CD14-positive monocyte (primary cell): Measurements from ENCODE around the gene VSIG10L. TPM values are rescaled to one million over a fixed set of nuclear protein-coding genes. Genes with fewer than 3 reads are reported as not detected.

Experiments
- DNase-seq, 3 donors: peaks; one replicate each; pipeline ENCODE4 v3.0.0-alpha.2; 2011 to 2022
- H2AFZ ChIP-seq: 2 replicates; pipeline ENCODE4 v1.6.0; 2012; ENCODE audit warnings: mild to moderate bottlenecking, low read depth, low read length, inconsistent platforms; ENCODE audit not compliant: insufficient read depth, poor library complexity, severe bottlenecking
- H3K27ac ChIP-seq, 2 donors: 1 replicate in 1 of 2; 2 replicates in 1 of 2; pipeline ENCODE4 v1.5.1; 2012 to 2013; ENCODE audit warnings: low read length in 2 of 2, control low read depth in 1 of 2, inconsistent platforms in 1 of 2, low read depth in 1 of 2, mild to moderate bottlenecking in 1 of 2
- H3K27me3 ChIP-seq, 2 donors: one replicate each; pipeline versions ENCODE4 v1.6.0 to v1.6.1; 2011 to 2013; ENCODE audit warnings: low read length in 2 of 2; ENCODE audit not compliant: control insufficient read depth in 2 of 2, insufficient read depth in 2 of 2
- H3K36me3 ChIP-seq, 2 donors: replicated peaks in 1 of 2; 1 replicate in 1 of 2; 2 replicates in 1 of 2; pipeline versions ENCODE4 v1.5.1 to v1.6.1; 2012 to 2013; ENCODE audit warnings: low read length in 2 of 2, control low read depth in 1 of 2, inconsistent platforms in 1 of 2, mild to moderate bottlenecking in 1 of 2; ENCODE audit not compliant: insufficient read depth in 2 of 2, control insufficient read depth in 1 of 2
- H3K4me1 ChIP-seq, 2 donors: 1 replicate in 1 of 2; 2 replicates in 1 of 2; pipeline versions ENCODE4 v1.5.1 to v1.6.1; 2012 to 2013; ENCODE audit warnings: low read length in 2 of 2, control low read depth in 1 of 2, inconsistent platforms in 1 of 2, mild to moderate bottlenecking in 1 of 2, moderate library complexity in 1 of 2; ENCODE audit not compliant: insufficient read depth in 2 of 2, control insufficient read depth in 1 of 2
- H3K4me2 ChIP-seq: replicated peaks from 2 replicates; pipeline ENCODE3; 2012; ENCODE audit warnings: low read length, moderate library complexity, mild to moderate bottlenecking; ENCODE audit not compliant: poor library complexity, severe bottlenecking; ENCODE audit errors: extremely low read depth
- H3K4me3 ChIP-seq, 3 experiments: fragments of 200-600 bp in 1 of 3; sonication (generic) in 1 of 3; replicated peaks in 1 of 3; 1 replicate in 2 of 3; 2 replicates in 1 of 3; pipeline ENCODE4 v1.5.1; 2011 to 2013; ENCODE audit warnings: low read length in 3 of 3, mild to moderate bottlenecking in 3 of 3, control low read depth in 2 of 3, low read depth in 2 of 3, inconsistent platforms in 1 of 3, moderate library complexity in 1 of 3
- H3K79me2 ChIP-seq: 2 replicates; pipeline ENCODE4 v1.6.0; 2012; ENCODE audit warnings: mild to moderate bottlenecking, control low read depth, inconsistent platforms, low read length, moderate library complexity; ENCODE audit not compliant: insufficient read depth
- H3K9ac ChIP-seq: 2 replicates; pipeline ENCODE4 v1.6.0; 2017; ENCODE audit warnings: low read length, mild to moderate bottlenecking; ENCODE audit not compliant: insufficient read depth, poor library complexity, severe bottlenecking
- H3K9me3 ChIP-seq, 2 donors: replicated peaks in 1 of 2; 1 replicate in 1 of 2; 2 replicates in 1 of 2; pipeline versions ENCODE4 v1.5.1 to v1.6.1; 2012 to 2013; ENCODE audit warnings: low read length in 2 of 2, control low read depth in 1 of 2; ENCODE audit not compliant: control insufficient read depth in 1 of 2, insufficient read depth in 1 of 2
- H4K20me1 ChIP-seq: 2 replicates; pipeline ENCODE4 v1.6.0; 2012; ENCODE audit warnings: mild to moderate bottlenecking, low read length, control low read depth, moderate library complexity; ENCODE audit not compliant: insufficient read depth
- H3K27ac Mint-ChIP-seq, 7 donors: one replicate each; pipeline ENCODE4 v1.8.0; 2020; ENCODE audit warnings: mild to moderate bottlenecking in 7 of 7, mixed read lengths in 7 of 7, moderate library complexity in 6 of 7, inconsistent platforms in 2 of 7
- H3K27me3 Mint-ChIP-seq, 3 donors: one replicate each; pipeline ENCODE4 v1.8.0; 2021 to 2022; ENCODE audit warnings: low read depth in 3 of 3, mild to moderate bottlenecking in 3 of 3, mixed read lengths in 3 of 3, moderate library complexity in 3 of 3, inconsistent platforms in 1 of 3
- H3K36me3 Mint-ChIP-seq, 2 donors: one replicate each; pipeline ENCODE4 v1.8.0; 2020; ENCODE audit warnings: mixed read lengths in 2 of 2, inconsistent platforms in 1 of 2, mild to moderate bottlenecking in 1 of 2
- H3K4me1 Mint-ChIP-seq: one replicate; pipeline ENCODE4 v1.8.0; 2020; ENCODE audit warnings: mild to moderate bottlenecking, mixed read lengths
- H3K4me3 Mint-ChIP-seq, 2 donors: one replicate each; pipeline ENCODE4 v1.8.0; 2020; ENCODE audit warnings: mild to moderate bottlenecking in 2 of 2, mixed read lengths in 2 of 2, moderate library complexity in 1 of 2
- H3K9me3 Mint-ChIP-seq, 7 donors: one replicate each; pipeline ENCODE4 v1.8.0; 2020 to 2022; ENCODE audit warnings: mixed read lengths in 7 of 7, mild to moderate bottlenecking in 6 of 7, moderate library complexity in 6 of 7, inconsistent platforms in 2 of 7
- CTCF ChIP-seq: fragments of 200-600 bp; IDR thresholded peaks from one replicate; pipeline ENCODE4 v1.8.0; 2022; ENCODE audit warnings: antibody characterized with exemption, mild to moderate bottlenecking
- WGBS: methylation state at CpG from one replicate; pipeline ENCODE4 v1.1.5; 2013; ENCODE audit warnings: missing lambda C conversion rate; ENCODE audit not compliant: insufficient coverage; 5-methylcytosine and 5-hydroxymethylcytosine counted together
- intact Hi-C, 2 donors: fragments of 100-400 bp; cut with micrococcal nuclease; formaldehyde crosslinking; loops; one replicate each; pipeline versions ENCODE4 v1.15.0 to v1.15.1; 2023
- polyA plus RNA-seq, 3 donors: library from polyadenylated mRNA; depleted of rRNA in 1 of 3; unstranded in 2 of 3; stranded (reverse) in 1 of 3; fragments of 300-500 nt in 2 of 3; fragments of >200 nt in 1 of 3; fragmentation: Illumina TruSeq in 2 of 3; gene quantifications; 1 replicate in 2 of 3; 2 replicates in 1 of 3; pipeline ENCODE4 v1.2.3, GENCODE V29; 2012 to 2021

Gene VSIG10L
- polyA plus RNA-seq, 3 donors: 0.62 to 2.3 (median 0.73) TPM

- H3K36me3 Mint-ChIP-seq: no peaks in the 10 kb centered on the region
- no peak overlapping the region for H3K27ac Mint-ChIP-seq
- WGBS: no CpG with 5 or more reads among the region's 3 CpGs
- peaks cover 0 to 10% (median under 1%) of the 10 kb centered on the region in 7 donors for H3K9me3 Mint-ChIP-seq
- no peaks in the 10 kb centered on the region for H3K4me1 ChIP-seq
- H3K36me3 ChIP-seq: no peaks in the 10 kb centered on the region
- intact Hi-C loops: no loop called here
- H3K4me2 ChIP-seq: no peak overlapping the region
- DNase-seq: no peak
- peaks cover 0 to 6% of the 10 kb centered on the region in 2 donors for H3K27me3 ChIP-seq
- H3K4me3 Mint-ChIP-seq: no peak overlapping the region
- H3K27me3 Mint-ChIP-seq: peaks cover 5 to 19% (median 13%) of the 10 kb centered on the region in 3 donors
- H3K79me2 ChIP-seq: no peaks in the 10 kb centered on the region
- H3K4me1 Mint-ChIP-seq: no peaks in the 10 kb centered on the region
- no peaks in the 10 kb centered on the region for H3K9me3 ChIP-seq
- H3K4me3 ChIP-seq: no peak overlapping the region
- H3K27ac ChIP-seq: no peak overlapping the region
- no peak overlapping the region for H3K9ac ChIP-seq
- H2AFZ ChIP-seq: no peak overlapping the region
- no peak for TF ChIP-seq CTCF
- H4K20me1 ChIP-seq: no peaks in the 10 kb centered on the region
These were observed 56.3 kb downstream of the VSIG10L start for GRCh38 chr19:51285682-51286081.

GRCh38 chr19:51282335-51282734 lies 59.6 kb downstream of the VSIG10L start:
- H3K9me3 Mint-ChIP-seq: peaks cover 0 to 19% (median 7%) of the 10 kb centered on the region in 7 donors
- no peaks in the 10 kb centered on the region for H3K79me2 ChIP-seq
- no peaks in the 10 kb centered on the region for H4K20me1 ChIP-seq
- no peak overlapping the region for H3K27ac Mint-ChIP-seq
- no peaks in the 10 kb centered on the region for H3K4me1 ChIP-seq
- no peaks in the 10 kb centered on the region for H3K4me1 Mint-ChIP-seq
- H3K4me2 ChIP-seq: no peak overlapping the region
- peaks cover 3 to 6% of the 10 kb centered on the region in 2 donors for H3K9me3 ChIP-seq
- 88% methylated on average over 1 of the region's 4 CpGs for WGBS
- peaks cover 0 to 16% of the 10 kb centered on the region in 2 donors for H3K27me3 ChIP-seq
- no peak for TF ChIP-seq CTCF
- intact Hi-C loops: no loop called here
- no peak for DNase-seq
- H3K36me3 ChIP-seq: no peaks in the 10 kb centered on the region
- H3K4me3 ChIP-seq: no peak overlapping the region
- H2AFZ ChIP-seq: no peak overlapping the region
- H3K27ac ChIP-seq: no peak overlapping the region
- H3K9ac ChIP-seq: no peak overlapping the region
- peak overlapping the region in 1 of 2 donors; percentile 21 for H3K4me3 Mint-ChIP-seq
- no peaks in the 10 kb centered on the region for H3K36me3 Mint-ChIP-seq
- H3K27me3 Mint-ChIP-seq: peaks cover 19 to 38% (median 25%) of the 10 kb centered on the region in 3 donors

Other genes with a start within 250 kb of the VSIG10L start
- 1 to 10 TPM in 2 of 3 donors, under 1 TPM in 1; 0.75 to 3.0 (median 2.9) TPM for gene CTU1, start 233.7 kb downstream of the VSIG10L start, polyA plus RNA-seq
- gene SIGLEC9, start 217.2 kb downstream of the VSIG10L start, polyA plus RNA-seq: 100 to 1,000 TPM in 2 of 3 donors, 10 to 100 TPM in 1; 87.5 to 137 (median 133) TPM
- 10 to 100 TPM; 71.8 to 93.3 (median 82.0) TPM for gene SIGLEC7, start 199.8 kb downstream of the VSIG10L start, polyA plus RNA-seq
- gene CD33, start 117.1 kb downstream of the VSIG10L start, polyA plus RNA-seq: 100 to 1,000 TPM; 229 to 360 (median 264) TPM
- under 1 TPM in 1 of 3 donors, not detected in 2; 0.16 TPM for gene SIGLECL1, start 91.1 kb downstream of the VSIG10L start, polyA plus RNA-seq
- under 1 TPM in 1 of 3 donors, not detected in 2; 0.05 TPM for gene IGLON5, start 30.5 kb downstream of the VSIG10L start, polyA plus RNA-seq
- 10 to 100 TPM; 51.0 to 72.1 (median 63.0) TPM for gene ETFB, start 24.2 kb upstream of the VSIG10L start, polyA plus RNA-seq
- gene CLDND2, start 26.9 kb upstream of the VSIG10L start, polyA plus RNA-seq: under 1 TPM in 1 of 3 donors, not detected in 2; 0.08 TPM
- 10 to 100 TPM; 11.1 to 19.9 (median 16.4) TPM for gene NKG7, start 30.5 kb upstream of the VSIG10L start, polyA plus RNA-seq
- not detected for gene LIM2, start 45.8 kb upstream of the VSIG10L start, polyA plus RNA-seq
- gene C19orf84, start 48.5 kb upstream of the VSIG10L start, polyA plus RNA-seq: not detected
- 100 to 1,000 TPM in 1 of 3 donors, 10 to 100 TPM in 2; 16.6 to 114 (median 64.9) TPM for gene SIGLEC10, start 75.5 kb upstream of the VSIG10L start, polyA plus RNA-seq
- gene SIGLEC8, start 116.3 kb upstream of the VSIG10L start, polyA plus RNA-seq: not detected
- gene CEACAM18, start 136.4 kb upstream of the VSIG10L start, polyA plus RNA-seq: not detected
- 1 to 10 TPM in 2 of 3 donors, under 1 TPM in 1; 0.24 to 1.8 (median 1.3) TPM for gene SIGLEC12, start 159.7 kb upstream of the VSIG10L start, polyA plus RNA-seq
- gene SIGLEC6, start 189.5 kb upstream of the VSIG10L start, polyA plus RNA-seq: under 1 TPM in 1 of 3 donors, not detected in 2; 0.04 TPM
- gene ZNF175, start 229.1 kb upstream of the VSIG10L start, polyA plus RNA-seq: 1 to 10 TPM in 1 of 3 donors, under 1 TPM in 2; 0.39 to 2.4 (median 0.82) TPM